Activated T-cell treated with anti-CD3 and anti-CD28 coated beads, Interleukin-2, amount 50 U/mL, for 48 hours (primary cell): ENCODE results near the gene MCC.
"Not testable (repeated sequence)": the region's sequence is repeated elsewhere in the genome, so short reads cannot be mapped to it uniquely, and the experiment has no call there.

Experiments
- DNase-seq, 2 experiments: peaks; one replicate each; pipeline ENCODE4 v3.0.0-alpha.2; 2020

MCC gene

DNA sequence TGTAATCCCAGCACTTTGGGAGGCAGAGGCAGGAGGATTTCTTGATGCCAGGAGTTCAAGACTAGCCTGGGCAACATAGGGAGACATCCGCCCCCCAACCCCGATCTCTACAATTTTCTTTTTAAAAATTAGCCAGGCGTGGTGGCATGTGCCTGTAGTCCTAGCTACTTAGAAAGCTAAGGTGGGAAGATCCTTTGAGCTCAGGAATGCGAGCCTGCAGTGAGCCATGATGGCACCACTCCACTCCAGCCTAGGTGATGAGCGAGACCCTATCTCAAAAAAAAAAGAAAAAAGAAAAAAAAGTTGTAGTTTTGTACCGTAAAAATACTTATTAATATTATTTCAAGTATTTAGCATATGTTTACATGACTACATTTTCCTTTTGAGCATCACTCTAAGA is 82.7 kb downstream of the MCC start:
- DNase-seq: no peak

- DNase-seq: no peak
These were observed 84.0 kb downstream of the MCC start for GRCh38 chr5:113404269-113404668.

- not testable (repeated sequence) for DNase-seq
These were observed 90.3 kb downstream of the MCC start for GRCh38 chr5:113397986-113398385.

DNA sequence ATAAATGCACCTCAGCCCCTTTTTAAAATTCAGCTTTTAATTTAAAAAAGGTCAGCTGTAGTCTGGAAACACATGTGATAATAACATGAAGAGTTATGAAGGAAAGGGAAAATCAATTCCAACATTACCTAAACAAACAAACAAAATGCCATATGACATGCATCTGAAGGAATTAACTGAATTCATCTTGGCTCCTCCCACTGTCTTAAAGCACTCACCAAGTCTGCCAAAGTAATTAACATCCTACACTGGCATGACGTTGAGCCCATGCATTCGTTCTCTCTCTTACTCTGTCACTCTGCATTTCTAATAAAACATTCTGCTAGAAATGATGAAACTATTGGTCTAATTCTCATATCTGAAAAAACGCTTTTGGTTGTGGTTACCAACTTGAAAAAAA is 91.2 kb downstream of the MCC start:
- no peak for DNase-seq

DNA sequence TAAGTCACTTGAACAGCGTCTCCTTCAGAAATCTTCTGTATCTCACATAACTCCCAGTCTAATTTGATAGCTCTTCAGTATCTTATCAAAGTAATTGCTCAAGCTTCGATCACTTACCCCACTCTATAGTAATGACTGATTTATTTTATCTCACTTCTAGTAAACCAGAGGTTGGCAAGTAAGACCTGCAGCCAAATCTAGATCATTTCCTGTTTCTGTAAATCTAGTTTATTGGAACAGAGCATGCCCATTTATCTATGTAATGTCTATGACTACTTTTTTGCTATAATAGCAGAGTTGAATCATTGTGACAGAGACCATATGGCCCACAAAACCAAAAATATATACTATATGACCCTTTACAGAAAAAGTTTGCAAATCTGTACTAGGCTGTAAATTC is 93.6 kb downstream of the MCC start:
- DNase-seq: no peak

DNA sequence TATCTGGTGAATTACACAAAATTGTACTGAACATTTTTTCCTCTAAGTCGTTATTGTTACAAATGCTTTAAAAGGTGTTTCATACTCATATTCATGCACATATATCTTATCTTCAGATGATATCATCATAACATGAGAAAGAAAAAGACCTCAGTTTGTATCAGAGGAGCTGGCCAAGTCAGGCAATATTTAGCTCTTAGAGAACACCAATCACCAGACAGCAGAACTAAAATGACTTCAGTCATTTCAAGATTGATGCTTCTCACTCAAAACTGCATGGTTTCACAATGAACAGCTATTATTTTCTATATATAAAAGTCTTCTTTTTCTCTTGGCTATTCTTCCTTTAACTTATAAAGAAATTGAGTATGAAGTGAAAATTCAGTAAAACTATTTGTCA is 98.0 kb downstream of the MCC start:
- DNase-seq: no peak

DNA sequence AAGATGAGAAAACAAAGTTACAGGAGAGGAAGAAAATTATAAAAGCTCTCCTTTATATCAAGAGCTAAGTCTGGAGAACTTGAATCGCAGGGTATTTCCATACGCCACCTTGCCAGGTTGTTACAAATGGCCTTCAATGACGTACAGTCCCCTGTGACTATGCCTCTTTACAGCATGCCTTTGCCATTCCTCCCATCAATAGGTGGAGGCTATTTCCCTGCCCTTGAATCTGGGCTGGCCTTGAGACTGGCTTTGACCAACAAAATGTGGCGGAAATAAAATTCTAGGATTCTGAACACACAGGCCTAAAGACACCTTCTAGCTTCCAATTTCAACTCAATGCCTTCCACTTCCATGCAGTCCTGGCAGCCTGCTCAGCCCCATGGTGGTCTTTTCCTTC is 99.1 kb downstream of the MCC start:
- DNase-seq: no peak

DNA sequence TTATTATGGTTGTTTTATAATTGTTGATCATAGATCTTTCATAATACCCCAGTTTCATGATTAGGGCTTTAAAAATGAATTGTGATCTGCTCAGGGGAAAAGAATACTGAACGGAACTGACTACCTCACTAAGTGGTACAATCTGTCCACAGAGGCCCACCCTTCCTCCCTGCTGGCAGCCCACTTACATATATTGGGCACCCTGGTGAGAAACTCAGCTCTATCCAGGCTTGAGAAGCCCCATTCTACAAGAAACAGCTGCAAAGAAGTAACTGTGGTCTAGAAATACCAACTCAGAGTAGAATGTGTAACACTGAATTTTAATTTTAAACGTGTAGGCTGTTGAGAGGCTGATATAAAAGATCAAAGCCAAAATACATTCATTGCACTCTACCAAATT is 100.4 kb downstream of the MCC start:
- no peak for DNase-seq

DNA sequence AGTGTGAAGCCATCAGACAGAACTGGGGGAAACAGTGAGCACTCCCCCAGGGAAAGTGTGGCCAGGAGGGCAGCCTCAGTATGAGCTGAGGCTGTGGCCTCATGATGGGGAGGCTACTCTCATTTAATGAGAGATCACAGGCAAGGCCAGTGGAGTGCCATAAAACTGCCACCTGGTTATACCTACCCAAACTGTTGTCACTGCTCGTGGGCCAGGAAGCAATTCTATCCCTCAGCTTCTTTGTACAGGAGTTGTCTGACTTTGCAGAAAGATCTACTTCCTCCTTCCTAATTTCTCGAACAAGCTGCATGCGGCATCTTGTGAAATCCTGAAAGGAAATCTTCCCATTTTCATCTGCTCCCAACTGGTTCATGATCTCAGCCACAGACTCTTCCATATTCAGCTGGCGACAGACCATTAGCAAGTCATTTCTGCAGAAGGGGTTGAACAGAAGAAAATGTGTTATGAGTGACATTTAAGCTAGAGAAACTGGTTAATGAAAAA is 103.4 kb downstream of the MCC start:
- no peak for DNase-seq

DNA sequence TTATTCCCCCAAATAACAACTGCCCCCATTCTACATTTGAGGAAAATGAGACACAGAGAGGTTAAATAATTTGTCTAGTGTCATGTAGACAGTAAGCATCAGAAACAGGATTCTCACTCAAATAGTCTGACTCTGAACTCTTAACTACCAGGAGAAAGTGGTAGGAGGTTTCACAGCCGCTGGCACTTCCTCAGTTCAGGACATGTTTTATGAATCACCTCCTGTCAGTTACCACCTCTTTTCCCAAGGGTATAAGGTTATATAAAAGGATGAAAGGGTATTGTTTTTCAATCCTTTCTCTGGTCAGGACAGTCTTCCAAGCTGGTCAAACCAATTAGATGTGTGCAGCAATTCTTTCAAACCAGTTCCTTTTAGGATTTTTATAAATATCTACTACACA is 105.5 kb downstream of the MCC start:
- DNase-seq: no peak

DNA sequence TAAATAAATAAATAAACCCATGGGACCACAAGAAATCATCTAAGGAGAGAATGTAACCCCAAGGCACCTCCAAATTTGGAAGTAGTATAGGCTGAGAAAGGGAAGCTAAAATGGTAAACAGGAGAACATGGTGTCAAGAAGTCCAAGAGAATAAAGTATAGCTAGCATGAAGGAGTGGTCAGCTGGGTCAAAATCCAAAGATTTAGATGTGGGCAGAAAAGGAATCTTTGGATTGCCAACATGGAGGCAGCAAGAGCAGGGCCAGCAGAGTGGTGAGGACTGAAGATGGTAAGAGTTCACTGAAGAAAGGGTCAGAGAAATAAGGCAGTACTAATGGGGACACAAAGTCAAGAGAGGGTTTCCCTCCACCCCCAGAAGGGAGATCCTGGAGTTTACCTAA is 106.5 kb downstream of the MCC start:
- no peak for DNase-seq

GRCh38 chr5:113380807-113381326 is 107.4 kb downstream of the MCC start:
- DNase-seq: no peak

DNA sequence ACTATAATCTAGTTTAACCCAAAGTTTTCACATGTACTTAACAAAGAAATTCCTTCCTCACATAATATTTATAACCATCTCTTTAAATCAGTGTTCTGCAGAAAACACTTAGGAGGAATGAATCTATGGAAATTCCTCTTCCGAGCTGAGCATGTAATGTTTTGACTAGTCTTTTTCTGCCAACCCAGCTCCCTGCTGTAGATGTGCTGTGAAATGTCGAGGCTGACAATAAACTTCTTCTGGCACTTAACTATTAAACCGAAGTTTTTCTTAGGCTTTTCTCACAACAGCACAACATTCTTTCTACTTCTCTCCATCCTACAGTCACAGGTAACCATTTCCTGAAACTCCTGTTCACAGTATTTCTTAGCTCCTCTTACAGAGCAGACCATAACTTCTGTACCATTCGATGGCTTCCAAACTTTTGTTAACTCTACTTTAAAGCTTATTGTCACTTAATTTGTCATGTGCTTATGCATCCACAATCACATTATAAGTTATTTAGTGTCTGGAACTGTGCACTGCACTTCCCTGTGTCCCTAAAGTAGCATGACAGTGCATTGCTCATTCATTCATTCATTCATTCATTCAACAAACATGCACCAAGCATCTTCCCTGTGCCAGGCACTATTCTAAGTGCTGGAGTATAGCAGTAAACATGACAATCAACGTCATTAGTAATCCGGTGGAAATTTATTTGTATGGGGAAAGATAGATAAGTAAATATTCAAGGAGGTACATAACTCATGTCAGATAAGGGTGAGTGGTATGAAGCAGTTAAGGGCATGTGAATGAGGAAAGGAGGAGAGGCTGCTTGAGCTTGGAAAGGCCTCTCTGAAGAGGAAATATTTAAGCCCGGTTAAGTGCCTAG is 108.1 kb downstream of the MCC start:
- no peak for DNase-seq

- DNase-seq: peak; percentile 67 to 71
These were observed 109.2 kb downstream of the MCC start for GRCh38 chr5:113378959-113379541.

DNA sequence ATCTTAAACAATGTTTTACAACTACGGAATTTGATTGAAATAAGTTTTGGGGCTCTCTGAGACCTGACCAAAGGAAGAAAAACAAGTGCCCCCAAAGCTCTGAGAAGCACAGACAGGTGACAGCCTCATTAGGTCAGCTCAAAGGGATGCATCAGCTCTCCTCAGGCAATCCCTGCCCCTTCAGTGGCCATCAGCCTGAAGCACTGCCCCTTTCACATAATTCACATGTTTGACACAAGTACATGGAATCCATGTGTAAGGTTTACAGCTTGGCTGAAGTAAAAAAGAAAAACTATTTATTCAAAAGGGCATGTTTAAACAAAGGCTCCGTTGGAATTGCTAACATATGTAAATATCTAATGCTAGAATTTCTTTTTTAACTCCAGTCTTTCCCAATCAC is 109.7 kb downstream of the MCC start:
- no peak for DNase-seq

DNA sequence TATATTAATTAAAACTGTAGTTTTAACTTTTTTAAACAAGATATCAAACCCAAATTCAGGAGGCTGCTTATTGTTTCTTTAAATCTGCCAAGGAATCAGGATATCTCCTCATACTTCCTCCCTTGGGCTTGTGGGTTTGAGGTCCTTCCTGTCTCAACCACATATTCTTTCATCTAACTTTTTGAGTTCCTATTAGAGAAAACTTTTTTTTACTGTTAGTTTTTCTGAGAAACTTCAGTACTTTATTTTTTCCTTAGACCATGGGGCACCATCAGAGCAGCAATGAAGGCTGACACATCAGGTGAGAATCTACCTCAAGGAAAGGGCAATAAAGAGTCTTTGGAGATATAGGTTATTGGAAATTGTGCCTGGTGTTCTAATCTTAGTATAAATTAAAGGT is 110.2 kb downstream of the MCC start:
- DNase-seq: no peak

- DNase-seq: no peak
These were observed 111.6 kb downstream of the MCC start for GRCh38 chr5:113376640-113377039.

- no peak for DNase-seq
These were observed 112.7 kb downstream of the MCC start for GRCh38 chr5:113375480-113376060.

DNA sequence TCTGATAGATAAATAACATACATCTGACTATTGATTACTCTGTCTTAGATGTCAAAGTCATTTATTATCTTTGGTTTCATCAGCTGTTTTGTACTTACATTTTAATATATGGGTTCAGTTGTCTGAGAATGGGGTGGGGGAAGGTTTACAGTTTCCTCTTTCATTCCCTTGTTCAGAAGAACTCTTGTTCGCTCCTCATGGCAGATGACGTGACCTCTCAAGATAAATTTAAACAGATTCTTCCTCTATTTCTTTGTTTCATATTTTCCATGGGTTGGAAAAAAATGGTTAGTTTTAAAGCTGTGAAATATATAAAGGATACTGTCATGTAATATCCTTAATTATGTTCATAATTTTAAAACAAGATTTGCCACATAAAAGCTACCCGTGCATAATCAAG is 114.8 kb downstream of the MCC start:
- DNase-seq: no peak

- no peak for DNase-seq
These were observed 116.5 kb downstream of the MCC start for GRCh38 chr5:113371721-113372196.

DNA sequence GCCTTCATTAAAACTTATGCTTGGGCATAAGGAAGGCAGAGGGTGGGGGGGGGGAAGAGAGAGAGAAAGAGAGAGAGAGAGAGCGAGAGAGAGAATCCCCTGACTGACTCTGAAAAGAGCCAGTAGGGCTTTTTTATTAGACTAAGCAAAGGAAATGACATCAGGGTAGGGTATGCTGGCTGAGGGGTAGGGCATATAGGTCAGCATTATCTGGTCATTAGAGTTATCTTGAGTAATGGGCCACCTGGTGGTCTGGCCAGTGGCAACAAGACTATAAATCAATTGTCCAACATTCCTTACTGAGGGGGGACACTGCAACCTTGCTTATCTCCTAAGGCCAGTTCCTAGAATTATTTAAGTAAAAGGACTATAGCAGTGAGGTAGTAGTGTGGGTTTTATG is 120.7 kb downstream of the MCC start:
- no peak for DNase-seq

DNA sequence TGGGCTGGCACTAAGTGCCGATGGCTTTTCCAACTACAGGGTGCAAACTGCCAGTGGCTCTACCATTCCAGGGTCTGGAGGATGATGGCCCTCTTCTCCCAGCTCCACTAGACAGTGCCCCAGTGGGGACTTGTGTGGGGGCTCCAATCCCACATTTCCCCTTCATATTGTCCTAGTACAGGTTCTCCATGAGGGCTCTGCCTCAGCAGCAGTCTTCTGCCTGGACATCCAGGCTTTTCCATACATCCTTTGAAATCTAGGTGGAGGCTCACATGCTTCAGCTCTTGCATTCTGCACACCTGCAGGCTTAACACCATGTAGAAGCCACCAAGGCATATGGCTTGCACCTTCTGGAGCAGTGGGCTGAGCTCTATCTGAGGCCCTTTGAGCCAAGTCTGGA is 123.8 kb downstream of the MCC start:
- DNase-seq: no peak

DNA sequence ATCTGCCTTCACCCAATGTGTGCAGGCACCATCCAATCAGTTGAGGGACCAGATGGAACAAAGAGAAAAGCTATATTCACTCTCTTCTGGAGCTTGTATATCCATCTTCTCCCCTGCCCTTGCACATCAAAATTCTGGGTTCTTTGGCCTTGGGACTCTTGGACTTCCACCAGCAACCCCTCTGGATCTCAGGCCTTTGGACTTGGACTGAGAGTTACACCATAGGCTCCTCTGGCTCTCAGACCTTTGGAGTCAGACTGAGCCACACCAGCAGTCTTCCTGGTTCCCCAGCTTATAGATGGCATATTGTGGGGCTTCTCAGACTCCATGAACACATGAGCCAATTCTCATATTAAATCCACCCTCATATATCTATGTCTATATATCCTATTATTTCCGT is 126.6 kb downstream of the MCC start:
- no peak for DNase-seq

GRCh38 chr5:113359419-113359818 is 128.8 kb downstream of the MCC start:
- no peak for DNase-seq
